ENCODE results near the gene ZNF587. TPM values are rescaled to one million over a fixed set of nuclear protein-coding genes. Genes with fewer than 3 reads are reported as not detected.

Gene ZNF587
- total and polyA plus RNA-seq, 2 of the 13 experiments (the other 11 are each of a cell fraction or from before 2014, with no cell fraction given): 8.7 to 17.5 TPM

DNA sequence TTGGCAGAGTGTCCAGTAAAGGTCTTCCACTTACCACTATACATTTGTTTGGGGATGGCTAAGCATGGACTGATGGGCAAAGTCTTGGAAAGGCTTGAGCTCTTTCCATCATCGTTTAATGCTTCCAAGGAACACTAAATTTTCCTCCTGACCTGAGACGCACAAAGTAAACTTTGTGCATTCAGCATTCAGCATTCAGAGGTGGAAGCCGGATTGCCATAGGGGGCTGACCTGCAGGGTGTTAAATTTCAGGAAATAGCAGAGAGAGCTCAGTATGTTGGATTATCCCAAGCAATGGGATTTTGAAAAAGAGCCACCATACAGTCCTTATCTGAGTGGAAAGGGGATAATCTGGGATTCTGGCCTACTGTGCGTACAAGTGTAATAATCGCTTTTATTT lies 49.0 kb upstream of the ZNF587 start (continued):
- TF ChIP-seq, protein P1, sequence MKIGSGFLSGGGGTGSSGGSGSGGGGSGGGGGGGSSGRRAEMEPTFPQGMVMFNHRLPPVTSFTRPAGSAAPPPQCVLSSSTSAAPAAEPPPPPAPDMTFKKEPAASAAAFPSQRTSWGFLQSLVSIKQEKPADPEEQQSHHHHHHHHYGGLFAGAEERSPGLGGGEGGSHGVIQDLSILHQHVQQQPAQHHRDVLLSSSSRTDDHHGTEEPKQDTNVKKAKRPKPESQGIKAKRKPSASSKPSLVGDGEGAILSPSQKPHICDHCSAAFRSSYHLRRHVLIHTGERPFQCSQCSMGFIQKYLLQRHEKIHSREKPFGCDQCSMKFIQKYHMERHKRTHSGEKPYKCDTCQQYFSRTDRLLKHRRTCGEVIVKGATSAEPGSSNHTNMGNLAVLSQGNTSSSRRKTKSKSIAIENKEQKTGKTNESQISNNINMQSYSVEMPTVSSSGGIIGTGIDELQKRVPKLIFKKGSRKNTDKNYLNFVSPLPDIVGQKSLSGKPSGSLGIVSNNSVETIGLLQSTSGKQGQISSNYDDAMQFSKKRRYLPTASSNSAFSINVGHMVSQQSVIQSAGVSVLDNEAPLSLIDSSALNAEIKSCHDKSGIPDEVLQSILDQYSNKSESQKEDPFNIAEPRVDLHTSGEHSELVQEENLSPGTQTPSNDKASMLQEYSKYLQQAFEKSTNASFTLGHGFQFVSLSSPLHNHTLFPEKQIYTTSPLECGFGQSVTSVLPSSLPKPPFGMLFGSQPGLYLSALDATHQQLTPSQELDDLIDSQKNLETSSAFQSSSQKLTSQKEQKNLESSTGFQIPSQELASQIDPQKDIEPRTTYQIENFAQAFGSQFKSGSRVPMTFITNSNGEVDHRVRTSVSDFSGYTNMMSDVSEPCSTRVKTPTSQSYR (CRISPR knock-in tag; IDR thresholded peaks at IDR 0.05; ENCODE audit: borderline replicate concordance): no peak
- TF ChIP-seq ZNF136 (CRISPR knock-in tag; IDR thresholded peaks at IDR 0.05; ENCODE audit: low read depth) (no peak), MIER3 (CRISPR knock-in tag; IDR thresholded peaks at IDR 0.05; ENCODE audit: borderline replicate concordance) (no peak), ZNF44 (CRISPR knock-in tag; IDR thresholded peaks at IDR 0.05) (no peak), ZNF207 (IDR thresholded peaks at IDR 0.05; ENCODE audit: borderline replicate concordance) (no peak), SUZ12 (IDR thresholded peaks at IDR 0.05; ENCODE audit: low read depth, low read length) (no peak), NR2F1 (CRISPR knock-in tag; IDR thresholded peaks at IDR 0.05) (no peak), HDAC2 (CRISPR knock-in tag; IDR thresholded peaks at IDR 0.05) (no peak), NR1H2 (CRISPR knock-in tag; IDR thresholded peaks at IDR 0.05; ENCODE audit: borderline replicate concordance, low read depth) (no peak), CHCHD3 (CRISPR knock-in tag; IDR thresholded peaks at IDR 0.05) (no peak), RBFOX2 (IDR thresholded peaks at IDR 0.05; ENCODE audit: low read depth, low read length) (no peak), STAG1 (CRISPR knock-in tag; IDR thresholded peaks at IDR 0.05) (no peak), SYNCRIP (IDR thresholded peaks at IDR 0.05; ENCODE audit: insufficient read depth, low read depth, low read length) (no peak)
- TF ChIP-seq, protein P2, sequence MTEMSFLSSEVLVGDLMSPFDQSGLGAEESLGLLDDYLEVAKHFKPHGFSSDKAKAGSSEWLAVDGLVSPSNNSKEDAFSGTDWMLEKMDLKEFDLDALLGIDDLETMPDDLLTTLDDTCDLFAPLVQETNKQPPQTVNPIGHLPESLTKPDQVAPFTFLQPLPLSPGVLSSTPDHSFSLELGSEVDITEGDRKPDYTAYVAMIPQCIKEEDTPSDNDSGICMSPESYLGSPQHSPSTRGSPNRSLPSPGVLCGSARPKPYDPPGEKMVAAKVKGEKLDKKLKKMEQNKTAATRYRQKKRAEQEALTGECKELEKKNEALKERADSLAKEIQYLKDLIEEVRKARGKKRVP (CRISPR knock-in tag; IDR thresholded peaks at IDR 0.05): no peak
